Loucy (cell line): Measurements from ENCODE around the gene SERAC1.

Experiments
- EZH2phosphoT487 ChIP-seq: fragments of 200-600 bp; IDR thresholded peaks from 2 replicates; pipeline ENCODE4 v1.6.1; 2018; ENCODE audit warnings: antibody characterized with exemption, mild to moderate bottlenecking, moderate library complexity, borderline replicate concordance
- TF ChIP-seq, protein P1 (sequence below): fragments of 200-600 bp; sonication (generic); conservative IDR thresholded peaks from 2 replicates; pipeline ENCODE4 v1.5.1; 2014; ENCODE audit warnings: mild to moderate bottlenecking, antibody characterized with exemption, low read length

GRCh38 chr6:158206740-158207421 lies 38.8 kb upstream of the SERAC1 start:
- TF ChIP-seq, protein P1, sequence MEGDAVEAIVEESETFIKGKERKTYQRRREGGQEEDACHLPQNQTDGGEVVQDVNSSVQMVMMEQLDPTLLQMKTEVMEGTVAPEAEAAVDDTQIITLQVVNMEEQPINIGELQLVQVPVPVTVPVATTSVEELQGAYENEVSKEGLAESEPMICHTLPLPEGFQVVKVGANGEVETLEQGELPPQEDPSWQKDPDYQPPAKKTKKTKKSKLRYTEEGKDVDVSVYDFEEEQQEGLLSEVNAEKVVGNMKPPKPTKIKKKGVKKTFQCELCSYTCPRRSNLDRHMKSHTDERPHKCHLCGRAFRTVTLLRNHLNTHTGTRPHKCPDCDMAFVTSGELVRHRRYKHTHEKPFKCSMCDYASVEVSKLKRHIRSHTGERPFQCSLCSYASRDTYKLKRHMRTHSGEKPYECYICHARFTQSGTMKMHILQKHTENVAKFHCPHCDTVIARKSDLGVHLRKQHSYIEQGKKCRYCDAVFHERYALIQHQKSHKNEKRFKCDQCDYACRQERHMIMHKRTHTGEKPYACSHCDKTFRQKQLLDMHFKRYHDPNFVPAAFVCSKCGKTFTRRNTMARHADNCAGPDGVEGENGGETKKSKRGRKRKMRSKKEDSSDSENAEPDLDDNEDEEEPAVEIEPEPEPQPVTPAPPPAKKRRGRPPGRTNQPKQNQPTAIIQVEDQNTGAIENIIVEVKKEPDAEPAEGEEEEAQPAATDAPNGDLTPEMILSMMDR, result no peak
- TF ChIP-seq EZH2phosphoT487, result no peak
